RWPE2 (cell line): ENCODE results near the gene SPATA20.

Experiments used
- ATAC-seq: fragments of 200-7000 bp; cut with Tn5 transposase; 3 replicates; pipeline ENCODE4 v1.9.1; 2021; ENCODE audit warnings: low read depth
- DNase-seq: peaks from one replicate; pipeline ENCODE4 v3.0.0-alpha.2; 2020; ENCODE audit warnings: low spot score
- H3K27ac ChIP-seq: fragments of 450-650 bp; 2 replicates; pipeline ENCODE4 v1.5.1; 2017; ENCODE audit warnings: mild to moderate bottlenecking; ENCODE audit not compliant: poor library complexity, severe bottlenecking
- H3K27me3 ChIP-seq: fragments of 250-450 bp; sonication (Bioruptor Pico); 2 replicates; pipeline ENCODE4 v1.5.1; 2021; ENCODE audit warnings: mild to moderate bottlenecking, moderate library complexity; ENCODE audit not compliant: insufficient read depth, poor library complexity, severe bottlenecking
- H3K36me3 ChIP-seq: fragments of 250-450 bp; sonication (Bioruptor Pico); 2 replicates; pipeline ENCODE4 v1.5.1; 2020; ENCODE audit warnings: low read depth, mild to moderate bottlenecking, moderate library complexity
- H3K4me1 ChIP-seq: fragments of 250-450 bp; sonication (Bioruptor Pico); 2 replicates; pipeline ENCODE4 v1.5.1; 2021; ENCODE audit warnings: mild to moderate bottlenecking, moderate library complexity; ENCODE audit not compliant: insufficient read depth, poor library complexity, severe bottlenecking
- H3K4me3 ChIP-seq: fragments of 250-450 bp; sonication (Bioruptor Pico); 2 replicates; pipeline ENCODE4 v1.5.1; 2021; ENCODE audit warnings: mild to moderate bottlenecking, moderate library complexity; ENCODE audit not compliant: severe bottlenecking
- H3K9me3 ChIP-seq: fragments of 250-450 bp; sonication (Bioruptor Pico); 2 replicates; pipeline ENCODE4 v1.5.1; 2021; ENCODE audit warnings: mild to moderate bottlenecking, moderate library complexity; ENCODE audit not compliant: severe bottlenecking
- TF ChIP-seq, protein P1 (sequence below): fragments of 450-650 bp; IDR thresholded peaks from one replicate; pipeline ENCODE4 v1.5.1; 2017; ENCODE audit warnings: mild to moderate bottlenecking, moderate library complexity; ENCODE audit not compliant: poor library complexity, severe bottlenecking

SPATA20 gene

GRCh38 chr17:50602836-50603235 lies 55.9 kb downstream of the SPATA20 start:
- no peaks in the 10 kb centered on the region for H3K27me3 ChIP-seq
- TF ChIP-seq, protein P1, sequence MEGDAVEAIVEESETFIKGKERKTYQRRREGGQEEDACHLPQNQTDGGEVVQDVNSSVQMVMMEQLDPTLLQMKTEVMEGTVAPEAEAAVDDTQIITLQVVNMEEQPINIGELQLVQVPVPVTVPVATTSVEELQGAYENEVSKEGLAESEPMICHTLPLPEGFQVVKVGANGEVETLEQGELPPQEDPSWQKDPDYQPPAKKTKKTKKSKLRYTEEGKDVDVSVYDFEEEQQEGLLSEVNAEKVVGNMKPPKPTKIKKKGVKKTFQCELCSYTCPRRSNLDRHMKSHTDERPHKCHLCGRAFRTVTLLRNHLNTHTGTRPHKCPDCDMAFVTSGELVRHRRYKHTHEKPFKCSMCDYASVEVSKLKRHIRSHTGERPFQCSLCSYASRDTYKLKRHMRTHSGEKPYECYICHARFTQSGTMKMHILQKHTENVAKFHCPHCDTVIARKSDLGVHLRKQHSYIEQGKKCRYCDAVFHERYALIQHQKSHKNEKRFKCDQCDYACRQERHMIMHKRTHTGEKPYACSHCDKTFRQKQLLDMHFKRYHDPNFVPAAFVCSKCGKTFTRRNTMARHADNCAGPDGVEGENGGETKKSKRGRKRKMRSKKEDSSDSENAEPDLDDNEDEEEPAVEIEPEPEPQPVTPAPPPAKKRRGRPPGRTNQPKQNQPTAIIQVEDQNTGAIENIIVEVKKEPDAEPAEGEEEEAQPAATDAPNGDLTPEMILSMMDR: no peak

DNA sequence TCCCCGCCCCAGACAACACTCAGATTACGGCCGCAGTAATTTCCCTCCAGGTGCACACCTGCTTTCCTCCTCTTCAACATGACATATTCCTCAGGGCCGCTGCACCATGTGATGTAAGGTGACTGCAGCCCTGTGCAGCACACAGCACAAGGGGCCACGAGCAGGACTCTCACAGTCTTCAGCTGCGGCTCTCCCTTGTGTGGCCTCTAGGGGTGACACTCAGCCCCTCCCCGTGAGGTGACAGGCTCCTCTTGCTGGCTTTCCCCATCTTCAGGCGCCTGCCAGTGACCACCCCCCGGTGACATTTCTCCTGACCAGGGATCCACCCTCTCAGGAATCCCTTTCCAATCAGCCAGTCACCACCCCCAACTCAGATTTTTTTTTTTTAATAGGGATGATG lies 56.4 kb downstream of the SPATA20 start:
- no peak for DNase-seq
- peak; percentile 42; the same call in 1 of the 3 replicates for ATAC-seq
- H3K4me1 ChIP-seq: no peaks in the 10 kb centered on the region
- TF ChIP-seq, protein P1: no peak
- H3K9me3 ChIP-seq: no peaks in the 10 kb centered on the region
- no peak overlapping the region for H3K27ac ChIP-seq
- H3K36me3 ChIP-seq: no peaks in the 10 kb centered on the region
- H3K27me3 ChIP-seq: no peaks in the 10 kb centered on the region
- H3K4me3 ChIP-seq: no peak overlapping the region

More at GRCh38 chr17:50602836-50603235, 55.9 kb downstream of the SPATA20 start:
- Histone ChIP-seq H3K4me1 (no peaks in the 10 kb centered on the region), H3K9me3 (no peaks in the 10 kb centered on the region), H3K27ac (no peak overlapping the region), H3K4me3 (no peak overlapping the region), H3K36me3 (no peaks in the 10 kb centered on the region)
- DNase-seq: no peak
- ATAC-seq: no peak

GRCh38 chr17:50604513-50604912 lies 57.5 kb downstream of the SPATA20 start:
- ATAC-seq (peak; percentile 32; the same call in 1 of the 3 replicates), DNase-seq (no peak)
- Histone ChIP-seq H3K27ac (no peak overlapping the region), H3K4me3 (no peak overlapping the region), H3K9me3 (no peaks in the 10 kb centered on the region), H3K27me3 (no peaks in the 10 kb centered on the region), H3K4me1 (no peaks in the 10 kb centered on the region), H3K36me3 (no peaks in the 10 kb centered on the region)
- TF ChIP-seq, protein P1: no peak

- TF ChIP-seq, protein P1: no peak
- no peak for ATAC-seq
- H3K27me3 ChIP-seq: no peaks in the 10 kb centered on the region
Measured at GRCh38 chr17:50605429-50605828, 58.5 kb downstream of the SPATA20 start.

More at GRCh38 chr17:50605429-50605828, 58.5 kb downstream of the SPATA20 start:
- no peak overlapping the region for H3K4me3 ChIP-seq
- no peaks in the 10 kb centered on the region for H3K36me3 ChIP-seq
- H3K9me3 ChIP-seq: no peaks in the 10 kb centered on the region
- H3K27ac ChIP-seq: no peak overlapping the region
- DNase-seq: no peak
- H3K4me1 ChIP-seq: no peaks in the 10 kb centered on the region
